MM.1S (cell line): ENCODE data around the gene SPEF1.

Source experiments
- CTCF ChIP-seq: fragments of 300-600 bp; sonication (generic); IDR thresholded peaks from 2 replicates; pipeline ENCODE4 v1.5.1; 2016; ENCODE audit warnings: antibody characterized with exemption, low read length, mixed read lengths
- EZH2 ChIP-seq: fragments of 300-600 bp; sonication (generic); optimal IDR thresholded peaks from 2 replicates; pipeline ENCODE3; 2017; ENCODE audit warnings: low read depth, mild to moderate bottlenecking, antibody characterized with exemption, low read length, mixed read lengths
- EZH2phosphoT487 ChIP-seq: fragments of 300-600 bp; sonication (generic); IDR thresholded peaks from 2 replicates; pipeline ENCODE4 v1.6.1; 2018; ENCODE audit warnings: antibody characterized with exemption, low read length

GRCh38 chr20:3775457-3776108, 5.7 kb downstream of the SPEF1 start:
- TF ChIP-seq CTCF (no peak), EZH2 (no peak), EZH2phosphoT487 (no peak)
